ENCODE results near the gene JMJD6. TPM values are rescaled to one million over a fixed set of nuclear protein-coding genes. Genes with fewer than 3 reads are reported as not detected.

The JMJD6 gene
- total RNA-seq, result 27.9 and 30.5 TPM in 2 replicates

DNA sequence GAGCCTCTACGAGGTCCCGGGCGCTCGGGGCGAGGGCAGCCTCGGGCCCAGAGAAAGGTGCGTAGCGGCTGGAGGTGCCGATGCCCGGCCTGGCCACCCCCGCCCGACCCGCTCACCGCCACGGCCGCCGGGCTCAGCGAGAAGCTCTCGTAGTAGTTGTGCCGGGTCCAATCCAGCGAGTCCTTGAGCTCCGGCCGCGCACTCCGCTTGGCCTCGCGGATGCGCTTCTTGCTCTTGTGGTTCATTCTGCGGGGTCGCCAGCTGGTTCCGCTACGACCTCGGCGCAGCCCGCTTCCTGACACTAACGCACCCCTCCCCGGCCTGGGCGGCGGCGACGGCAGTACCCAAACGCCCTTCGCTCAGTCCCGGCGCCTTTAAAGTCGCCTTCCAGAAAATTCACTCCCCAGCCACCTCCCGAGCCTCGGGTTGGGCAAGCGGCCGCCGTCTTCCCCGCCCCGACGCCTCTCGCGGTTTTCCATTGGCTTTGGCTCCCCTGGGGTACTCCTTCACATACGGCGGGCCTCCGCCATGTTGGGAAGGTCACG is at the start of gene JMJD6:
JMJD6 (minus strand) TSS at position 376 of the 545 bp plus-strand sequence; CDS start at position 245, 131 bp downstream.

DNA sequence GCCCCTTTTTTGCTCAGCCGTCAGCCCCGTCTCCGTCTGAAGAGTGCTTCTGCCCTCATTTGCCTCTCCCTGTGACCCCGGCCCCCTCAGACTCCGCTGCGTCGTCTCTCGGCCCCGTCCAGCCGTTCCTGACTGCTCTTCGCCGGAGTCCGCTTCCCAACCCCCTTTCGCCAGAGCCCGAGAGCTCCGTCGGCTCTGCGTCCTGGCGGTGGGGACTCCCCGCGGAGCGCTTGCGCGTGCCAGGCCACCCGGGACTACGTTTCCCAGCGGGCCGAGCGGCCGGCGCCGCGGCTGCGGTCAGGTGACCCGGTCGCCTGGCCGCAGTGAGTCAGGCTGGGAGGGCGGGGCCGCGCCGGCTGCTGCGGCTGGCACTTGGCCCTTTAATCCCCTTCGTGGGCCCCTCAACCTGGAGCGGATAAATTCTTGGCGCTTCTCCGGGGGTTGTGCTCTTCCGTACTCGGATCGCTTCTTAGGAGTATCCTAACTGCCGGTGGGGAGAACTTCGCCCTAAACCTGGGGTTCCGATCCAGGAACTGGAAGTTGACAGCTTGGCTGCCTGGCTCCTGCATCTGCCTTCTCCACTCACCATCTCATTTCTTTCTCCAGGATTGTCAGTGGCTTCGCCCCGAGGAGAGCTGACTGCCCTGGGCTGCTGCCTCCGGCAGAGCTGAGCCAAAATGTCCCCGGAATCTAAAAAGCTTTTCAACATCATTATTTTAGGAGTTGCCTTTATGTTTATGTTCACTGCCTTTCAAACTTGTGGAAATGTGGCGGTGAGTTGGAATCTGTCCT is 11.5 kb upstream of the JMJD6 start, which contains the start of gene MFSD11:
MFSD11 (plus strand) TSS at position 444 of the 792 bp plus-strand sequence; CDS start at position 678, 234 bp downstream.

DNA sequence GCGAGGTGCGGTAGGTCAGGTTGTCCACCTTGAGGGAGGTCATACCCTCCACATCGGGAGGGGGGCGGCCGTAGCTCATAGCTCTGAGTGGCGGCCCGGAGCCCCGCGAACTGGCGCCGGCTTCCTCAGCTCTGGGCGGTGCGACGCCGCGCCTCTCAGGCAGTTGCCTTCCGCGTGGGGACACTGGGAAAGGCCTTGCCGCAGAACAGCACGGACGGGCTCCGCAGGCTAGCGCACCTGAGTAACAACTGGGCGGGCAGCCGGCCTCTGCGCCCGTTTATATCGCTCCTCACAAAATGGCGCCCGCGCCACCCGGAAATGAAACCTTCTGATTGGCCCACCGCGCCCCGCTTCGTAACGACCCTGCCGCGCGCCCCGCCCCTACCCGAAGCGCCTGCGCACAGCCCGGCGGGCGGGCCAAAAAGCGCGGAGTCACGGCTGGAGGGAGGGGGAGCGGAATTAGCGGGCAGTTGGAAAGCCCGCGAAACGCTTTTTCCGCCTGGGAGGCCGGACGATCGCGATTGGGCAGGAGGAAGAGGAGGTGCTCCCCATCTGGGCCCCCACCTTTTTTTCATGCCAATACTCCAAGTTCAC is 10.8 kb upstream of the JMJD6 start, which contains the start of gene SRSF2:
SRSF2 (minus strand) TSS at position 250 of the 594 bp plus-strand sequence; CDS start at position 79, 171 bp downstream.

DNA sequence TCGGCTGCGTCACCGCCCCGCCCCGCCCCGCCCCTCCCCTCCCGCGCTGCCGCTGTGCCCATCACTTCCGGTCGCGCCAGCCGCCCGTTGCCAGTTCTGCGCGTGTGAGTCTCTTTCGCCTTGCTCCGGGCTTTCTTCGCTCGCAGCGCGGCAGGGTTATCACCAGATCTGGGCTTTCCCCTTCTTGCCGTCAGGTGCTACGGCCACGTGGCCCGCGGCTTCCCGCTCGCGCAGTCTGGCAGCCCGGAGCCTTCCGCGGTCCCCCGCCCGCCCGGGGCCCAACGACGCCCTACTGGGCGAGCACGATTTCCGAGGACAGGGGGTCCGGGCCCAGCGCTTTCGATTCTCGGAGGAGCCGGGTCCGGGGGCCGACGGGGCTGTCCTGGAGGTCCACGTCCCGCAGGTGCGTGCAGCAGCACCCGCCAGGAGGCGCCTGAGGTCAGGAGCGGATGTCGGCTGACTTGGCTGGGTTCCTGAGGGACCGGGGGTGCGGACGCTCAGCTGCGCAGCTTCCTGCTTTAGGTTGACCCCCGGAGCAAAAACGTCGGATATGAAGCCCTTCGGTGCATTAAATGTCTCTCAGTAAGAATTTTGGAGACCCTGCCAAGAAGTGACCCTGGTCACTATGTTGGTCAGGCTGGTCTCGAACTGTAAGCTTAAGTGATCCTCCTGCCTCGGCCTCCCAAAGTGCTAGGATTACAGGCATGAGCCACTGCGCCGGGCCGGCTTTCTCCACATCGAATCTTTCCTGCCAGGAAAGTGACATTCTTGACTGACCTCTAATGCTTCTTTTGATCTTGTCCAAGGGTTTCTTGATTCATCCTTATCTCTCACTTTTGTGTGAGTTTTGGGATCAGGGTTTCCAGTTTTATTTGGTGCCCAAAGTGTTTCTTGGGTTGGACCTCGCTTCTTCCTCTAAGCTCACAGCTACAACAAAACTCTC is 641 bp upstream of the JMJD6 start, which contains the start of gene METTL23:
METTL23 (plus strand) TSS at position 64 of the 943 bp plus-strand sequence. CDS start 2,872 bp downstream, outside the sequence.

DNA sequence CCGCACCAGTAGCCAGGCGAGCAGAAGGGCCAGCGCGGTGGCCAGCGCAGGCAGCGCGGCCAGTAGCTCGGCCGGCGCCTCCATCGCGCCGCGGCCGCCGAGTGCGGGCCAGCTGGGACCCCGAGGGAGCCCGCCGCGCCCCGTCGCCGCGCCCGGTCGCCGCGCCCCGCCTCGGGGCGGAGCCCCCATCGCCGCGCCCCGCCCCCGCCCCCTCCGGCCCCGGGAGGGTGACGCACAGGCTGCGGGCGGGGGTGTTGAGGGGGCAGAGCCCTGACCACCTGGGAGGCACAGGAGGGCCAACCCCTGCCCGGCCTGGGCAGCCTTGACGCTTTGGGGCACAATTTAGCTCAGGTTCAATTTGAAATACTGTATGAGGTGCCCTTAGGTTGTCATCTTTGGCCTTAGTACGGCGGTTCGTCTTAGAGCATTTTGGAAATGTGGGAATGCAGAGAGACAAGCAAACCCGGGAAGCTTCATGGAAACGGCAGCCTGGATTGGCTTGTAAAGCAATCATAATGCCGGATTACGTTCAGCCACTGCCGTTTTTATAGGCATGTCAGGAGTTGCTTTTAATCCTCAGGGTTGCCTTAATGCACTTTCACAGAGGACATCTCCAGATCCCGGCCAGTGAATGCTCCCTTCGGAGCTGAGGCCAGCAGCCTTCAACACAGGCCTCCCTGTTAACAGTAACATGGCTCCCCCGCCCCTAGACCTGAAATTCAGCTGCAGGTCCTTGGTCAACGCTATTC is 15.4 kb downstream of the JMJD6 start, which contains the start of gene MXRA7:
MXRA7 (minus strand) TSS at position 103 of the 749 bp plus-strand sequence; CDS start at position 84, 19 bp downstream.

Small RNAs within 50 kb of the gene (small RNA-seq; reads per million reads assigned to genes)
- gene AC005837.3 (not detected), gene RF02271 (not detected), gene RNU6-97P (not detected), gene RNY4P36 (not detected)

Other genes starting within 250 kb of the JMJD6 start
- 8.4 and 10.3 TPM in 2 replicates for gene RHBDF2, start 225.2 kb downstream of the JMJD6 start, total RNA-seq
- gene CYGB, start 188.9 kb downstream of the JMJD6 start, total RNA-seq, result 10.0 and 15.6 TPM in 2 replicates
- gene PRCD, start 186.6 kb downstream of the JMJD6 start, total RNA-seq, result 1.1 and 1.3 TPM in 2 replicates
- 0.65 and 3.3 TPM in 2 replicates for gene ST6GALNAC2, start 140.7 kb downstream of the JMJD6 start, total RNA-seq
- gene ST6GALNAC1, start 82.8 kb downstream of the JMJD6 start, total RNA-seq, result not detected in 2 replicates
- gene MXRA7, start 15.6 kb downstream of the JMJD6 start, total RNA-seq, result 196 and 241 TPM in 2 replicates
- gene METTL23, start 233 bp upstream of the JMJD6 start, total RNA-seq, result 21.6 and 24.9 TPM in 2 replicates
- gene SRSF2, start 10.7 kb upstream of the JMJD6 start, total RNA-seq, result 152 and 165 TPM in 2 replicates
- gene MFSD11, start 11.5 kb upstream of the JMJD6 start, total RNA-seq, result 30.7 and 34.1 TPM in 2 replicates
- gene MGAT5B, start 141.8 kb upstream of the JMJD6 start, total RNA-seq, result 2.6 and 4.7 TPM in 2 replicates

Data from hair follicle dermal papilla cell (primary cell).